Effector memory CD8-positive, alpha-beta T cell (primary cell): ENCODE measurements around the gene SLCO3A1.
A peak's percentile ranks its signal among the peaks of the same experiment; 100 is the strongest.

ENCODE experiments used
- ATAC-seq: fragments of 150-1000 bp; cut with Tn5 transposase; replicated peaks from 2 replicates; pipeline ENCODE4 v1.10.0; 2021; ENCODE audit warnings: mild to moderate bottlenecking, moderate library complexity
- DNase-seq, 3 experiments: peaks; one replicate each; pipeline ENCODE4 v3.0.0; 2021
- H3K27ac Mint-ChIP-seq, 2 donors: one replicate each; pipeline ENCODE4 v1.8.0; 2022; ENCODE audit warnings: mild to moderate bottlenecking in 2 of 2, mixed read lengths in 2 of 2, moderate library complexity in 2 of 2
- H3K27me3 Mint-ChIP-seq, 2 donors: one replicate each; pipeline ENCODE4 v1.8.0; 2022; ENCODE audit warnings: mixed read lengths in 2 of 2
- H3K36me3 Mint-ChIP-seq: one replicate; pipeline ENCODE4 v1.8.0; 2022; ENCODE audit warnings: mild to moderate bottlenecking, moderate library complexity, mixed read lengths; ENCODE audit not compliant: insufficient read depth
- H3K4me1 Mint-ChIP-seq, 2 donors: one replicate each; pipeline ENCODE4 v1.8.0; 2022; ENCODE audit warnings: low read depth in 2 of 2, mixed read lengths in 2 of 2
- H3K4me3 Mint-ChIP-seq, 2 donors: one replicate each; pipeline ENCODE4 v1.8.0; 2022; ENCODE audit warnings: mild to moderate bottlenecking in 2 of 2, mixed read lengths in 2 of 2, moderate library complexity in 2 of 2
- H3K9me3 Mint-ChIP-seq, 2 donors: one replicate each; pipeline ENCODE4 v1.8.0; 2022; ENCODE audit warnings: mixed read lengths in 2 of 2

SLCO3A1 gene

DNA sequence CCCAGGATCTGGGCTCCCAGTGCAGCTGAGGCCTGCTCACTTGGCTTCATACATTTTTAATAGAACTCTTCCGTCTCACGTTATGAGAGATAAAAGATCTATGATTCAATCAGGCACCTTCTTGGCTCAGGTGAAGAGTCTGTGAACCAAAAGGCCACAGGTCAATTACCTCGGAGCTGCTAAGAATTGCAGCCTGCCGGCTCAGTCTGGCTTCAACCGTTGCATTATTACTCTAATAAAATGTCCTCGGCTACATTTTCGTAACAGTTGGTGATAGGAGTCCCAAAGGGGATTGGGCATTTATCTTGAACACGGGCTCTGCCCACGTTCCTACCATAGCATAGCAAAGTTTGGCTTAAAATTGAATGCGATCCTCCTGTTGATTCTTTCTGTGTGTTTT lies 176.3 kb downstream of the SLCO3A1 start:
- ATAC-seq (no peak), DNase-seq (no peak)
- no peak overlapping the region for H3K27ac Mint-ChIP-seq
- no peaks in the 10 kb centered on the region for H3K36me3 Mint-ChIP-seq
- H3K4me1 Mint-ChIP-seq = peaks cover 27 to 54% of the 10 kb centered on the region in 2 donors
- no peaks in the 10 kb centered on the region for H3K27me3 Mint-ChIP-seq
- no peak overlapping the region for H3K4me3 Mint-ChIP-seq
- H3K9me3 Mint-ChIP-seq = no peaks in the 10 kb centered on the region

GRCh38 chr15:92033314-92033713 lies 179.8 kb downstream of the SLCO3A1 start:
- Mint-ChIP-seq H3K36me3 (no peaks in the 10 kb centered on the region), H3K4me1 (peaks cover 31 to 50% of the 10 kb centered on the region in 2 donors), H3K27me3 (no peaks in the 10 kb centered on the region), H3K4me3 (no peak overlapping the region), H3K9me3 (no peaks in the 10 kb centered on the region), H3K27ac (no peak overlapping the region)
- no peak for DNase-seq
- no peak for ATAC-seq

- Mint-ChIP-seq H3K27ac (no peak overlapping the region), H3K4me1 (peaks cover 31 to 50% of the 10 kb centered on the region in 2 donors), H3K9me3 (no peaks in the 10 kb centered on the region), H3K4me3 (no peak overlapping the region), H3K36me3 (no peaks in the 10 kb centered on the region), H3K27me3 (no peaks in the 10 kb centered on the region)
- DNase-seq = no peak
- no peak for ATAC-seq
Observed at GRCh38 chr15:92033723-92034122, 180.2 kb downstream of the SLCO3A1 start.

GRCh38 chr15:92034227-92034626 lies 180.7 kb downstream of the SLCO3A1 start:
- Mint-ChIP-seq H3K9me3 (no peaks in the 10 kb centered on the region), H3K4me1 (peaks cover 31 to 50% of the 10 kb centered on the region in 2 donors), H3K36me3 (no peaks in the 10 kb centered on the region), H3K27me3 (no peaks in the 10 kb centered on the region), H3K27ac (no peak overlapping the region), H3K4me3 (no peak overlapping the region)
- no peak for DNase-seq
- ATAC-seq = no peak

- Mint-ChIP-seq H3K4me3 (no peak overlapping the region), H3K4me1 (peaks cover 28 to 40% of the 10 kb centered on the region in 2 donors), H3K36me3 (no peaks in the 10 kb centered on the region), H3K9me3 (no peaks in the 10 kb centered on the region), H3K27me3 (no peaks in the 10 kb centered on the region), H3K27ac (peak overlapping the region in 1 of 2 donors; percentile 55)
- ATAC-seq (no peak), DNase-seq (no peak)
Observed at GRCh38 chr15:92035551-92035950, 182.0 kb downstream of the SLCO3A1 start.

DNA sequence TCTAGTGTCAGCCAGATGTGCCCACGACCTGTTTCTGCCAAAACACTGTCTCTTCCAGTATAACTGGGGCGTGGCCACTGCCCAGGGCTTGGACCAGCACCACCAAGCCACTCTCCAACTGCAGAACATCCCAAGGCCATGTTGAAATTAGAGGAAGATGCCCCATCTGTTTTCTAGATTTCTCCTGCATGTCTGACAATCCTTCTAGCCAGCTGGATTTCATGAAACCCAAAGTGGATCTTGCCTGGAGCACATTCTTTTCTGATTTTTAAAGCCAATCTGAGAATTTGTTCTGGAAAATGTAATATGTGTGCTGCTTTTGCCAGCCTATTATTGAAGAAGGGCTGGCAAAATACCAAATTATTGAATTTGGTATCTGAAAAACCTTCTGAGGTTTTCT lies 182.5 kb downstream of the SLCO3A1 start:
- Mint-ChIP-seq H3K4me1 (peaks cover 30 to 40% of the 10 kb centered on the region in 2 donors), H3K4me3 (no peak overlapping the region), H3K27ac (peak overlapping the region in 1 of 2 donors; percentile 55), H3K36me3 (no peaks in the 10 kb centered on the region), H3K9me3 (no peaks in the 10 kb centered on the region), H3K27me3 (no peaks in the 10 kb centered on the region)
- no peak for DNase-seq
- ATAC-seq = no peak

- no peak for DNase-seq
- Mint-ChIP-seq H3K4me3 (no peak overlapping the region), H3K36me3 (no peaks in the 10 kb centered on the region), H3K9me3 (no peaks in the 10 kb centered on the region), H3K4me1 (peaks cover 33 to 46% of the 10 kb centered on the region in 2 donors), H3K27ac (no peak overlapping the region), H3K27me3 (no peaks in the 10 kb centered on the region)
- no peak for ATAC-seq
Observed at GRCh38 chr15:92037491-92037890, 184.0 kb downstream of the SLCO3A1 start.

- H3K27ac Mint-ChIP-seq = no peak overlapping the region
- no peaks in the 10 kb centered on the region for H3K9me3 Mint-ChIP-seq
- H3K4me3 Mint-ChIP-seq = no peak overlapping the region
- no peaks in the 10 kb centered on the region for H3K36me3 Mint-ChIP-seq
- peaks cover 41 to 51% of the 10 kb centered on the region in 2 donors for H3K4me1 Mint-ChIP-seq
- H3K27me3 Mint-ChIP-seq = no peaks in the 10 kb centered on the region
- no peak for ATAC-seq
- DNase-seq = no peak
Observed at GRCh38 chr15:92040350-92040749, 186.8 kb downstream of the SLCO3A1 start.

DNA sequence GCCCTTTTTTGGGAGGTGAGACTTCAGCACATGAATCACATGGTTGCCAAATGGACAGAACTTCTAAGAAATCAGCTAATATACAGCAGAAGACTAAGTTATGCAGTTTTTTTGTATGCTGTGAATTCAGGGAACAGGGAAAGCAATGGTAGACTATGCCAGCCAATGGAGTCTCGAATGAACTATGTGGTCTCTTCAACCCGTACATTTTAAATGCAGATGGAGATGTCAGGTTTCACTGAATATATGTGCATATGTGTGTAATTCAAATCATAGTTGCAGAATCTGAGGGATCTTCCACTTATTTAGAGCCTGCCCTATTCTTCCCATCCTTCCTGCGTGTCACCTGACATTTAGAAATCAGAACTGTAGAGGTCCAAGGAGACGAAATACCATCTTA lies 187.9 kb downstream of the SLCO3A1 start:
- H3K27ac Mint-ChIP-seq = no peak overlapping the region
- no peaks in the 10 kb centered on the region for H3K9me3 Mint-ChIP-seq
- H3K27me3 Mint-ChIP-seq = no peaks in the 10 kb centered on the region
- no peaks in the 10 kb centered on the region for H3K36me3 Mint-ChIP-seq
- DNase-seq (no peak), ATAC-seq (no peak)
- H3K4me1 Mint-ChIP-seq = peaks cover 38 to 53% of the 10 kb centered on the region in 2 donors
- H3K4me3 Mint-ChIP-seq = no peak overlapping the region

- H3K9me3 Mint-ChIP-seq = no peaks in the 10 kb centered on the region
- H3K4me1 Mint-ChIP-seq = peaks cover 46 to 53% of the 10 kb centered on the region in 2 donors
- DNase-seq (no peak), ATAC-seq (no peak)
- H3K27me3 Mint-ChIP-seq = no peaks in the 10 kb centered on the region
- H3K27ac Mint-ChIP-seq = peak overlapping the region in 1 of 2 donors; percentile 57
- H3K36me3 Mint-ChIP-seq = no peaks in the 10 kb centered on the region
- H3K4me3 Mint-ChIP-seq = no peak overlapping the region
Observed at GRCh38 chr15:92043283-92043682, 189.8 kb downstream of the SLCO3A1 start.

DNA sequence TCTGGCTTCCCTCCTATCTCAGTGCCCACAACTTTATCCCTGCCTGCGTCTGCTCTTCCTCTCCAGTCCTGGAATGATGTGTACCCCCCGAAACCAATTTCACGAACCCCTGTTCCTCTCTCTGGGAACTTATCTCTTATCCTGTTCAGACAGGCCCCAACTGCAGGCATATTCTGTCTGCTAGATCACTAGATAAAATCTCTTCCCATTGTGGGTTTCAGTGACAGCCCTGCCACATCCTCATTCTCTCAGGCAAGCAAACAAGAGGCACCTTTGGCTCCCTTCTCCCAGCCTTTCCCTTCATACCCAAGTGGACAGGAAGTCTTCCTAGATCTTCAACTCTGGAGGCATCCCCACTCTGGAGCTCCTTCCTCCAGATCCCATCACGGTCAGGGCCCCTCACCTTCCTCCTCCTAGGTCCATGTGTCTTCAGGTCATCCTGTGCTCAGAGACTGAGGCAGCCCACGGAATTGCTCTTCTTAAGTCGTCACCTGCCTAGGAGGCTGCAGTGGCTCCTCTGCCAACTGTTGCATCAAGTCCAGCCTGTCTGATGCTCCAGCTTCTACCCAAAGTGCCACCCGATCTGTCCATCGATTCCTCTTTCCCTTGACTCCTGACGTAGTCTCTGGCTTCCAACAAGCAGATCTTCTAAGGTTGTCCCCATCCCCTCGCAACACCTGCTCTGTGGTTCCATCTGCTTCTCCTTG lies 190.8 kb downstream of the SLCO3A1 start:
- H3K27ac Mint-ChIP-seq = peak overlapping the region; percentile 49 to 57
- no peaks in the 10 kb centered on the region for H3K27me3 Mint-ChIP-seq
- ATAC-seq (no peak), DNase-seq (no peak)
- H3K36me3 Mint-ChIP-seq = no peaks in the 10 kb centered on the region
- H3K4me3 Mint-ChIP-seq = no peak overlapping the region
- H3K4me1 Mint-ChIP-seq = peaks cover 49 to 63% of the 10 kb centered on the region in 2 donors
- no peaks in the 10 kb centered on the region for H3K9me3 Mint-ChIP-seq

GRCh38 chr15:92047900-92048299 lies 194.4 kb downstream of the SLCO3A1 start:
- H3K27ac Mint-ChIP-seq = peak overlapping the region in 1 of 2 donors; percentile 47
- no peaks in the 10 kb centered on the region for H3K9me3 Mint-ChIP-seq
- H3K4me3 Mint-ChIP-seq = no peak overlapping the region
- ATAC-seq = no peak
- DNase-seq = no peak
- peaks cover 41 to 63% of the 10 kb centered on the region in 2 donors for H3K4me1 Mint-ChIP-seq
- no peaks in the 10 kb centered on the region for H3K36me3 Mint-ChIP-seq
- no peaks in the 10 kb centered on the region for H3K27me3 Mint-ChIP-seq

- H3K36me3 Mint-ChIP-seq = no peaks in the 10 kb centered on the region
- H3K27me3 Mint-ChIP-seq = no peaks in the 10 kb centered on the region
- DNase-seq (no peak), ATAC-seq (no peak)
- peaks cover 38 to 58% of the 10 kb centered on the region in 2 donors for H3K4me1 Mint-ChIP-seq
- H3K4me3 Mint-ChIP-seq = no peak overlapping the region
- no peak overlapping the region for H3K27ac Mint-ChIP-seq
- H3K9me3 Mint-ChIP-seq = no peaks in the 10 kb centered on the region
Observed at GRCh38 chr15:92048739-92049138, 195.2 kb downstream of the SLCO3A1 start.

- H3K36me3 Mint-ChIP-seq = no peaks in the 10 kb centered on the region
- peak overlapping the region in 1 of 2 donors; percentile 16 for H3K27ac Mint-ChIP-seq
- DNase-seq (no peak), ATAC-seq (no peak)
- H3K27me3 Mint-ChIP-seq = no peaks in the 10 kb centered on the region
- H3K4me1 Mint-ChIP-seq = peaks cover 31 to 51% of the 10 kb centered on the region in 2 donors
- H3K4me3 Mint-ChIP-seq = no peak overlapping the region
- H3K9me3 Mint-ChIP-seq = no peaks in the 10 kb centered on the region
Observed at GRCh38 chr15:92049290-92049989, 195.9 kb downstream of the SLCO3A1 start.
